A673 (cell line): ENCODE results near the gene PLCG1. TPM values are rescaled to one million over a fixed set of nuclear protein-coding genes. Genes with fewer than 3 reads are reported as not detected.

ENCODE experiments used
- BruUV-seq: library from RNA; stranded (reverse); fragments of 400-500 nt; replicated peaks from 2 replicates; lab custom pipeline; 2021; lab: Mats Ljungman, UMichigan
- CTCF ChIA-PET: fragments of 300-600 bp; sonication (Branson Sonifier 250); formaldehyde crosslinking; loops from one replicate; lab custom pipeline; 2022; ENCODE audit warnings: antibody characterized with exemption; lab: Charles Lee
- POLR2A ChIA-PET: fragments of 300-600 bp; sonication (Branson Sonifier 250); formaldehyde crosslinking; loops from one replicate; lab custom pipeline; 2022; ENCODE audit warnings: antibody characterized with exemption; ENCODE audit not compliant: low non-redundant PET; lab: Charles Lee
- DNase-seq: peaks from one replicate; pipeline ENCODE4 v3.0.0-alpha.2; 2015; ENCODE audit warnings: low spot score
- H3K27ac ChIP-seq: fragments of 200-600 bp; sonication (generic); 2 replicates; pipeline ENCODE4 v1.5.1; 2016; ENCODE audit warnings: mixed run types, low read depth, mild to moderate bottlenecking, mixed read lengths, antibody characterized with exemption, low read length; ENCODE audit not compliant: poor library complexity, severe bottlenecking
- H3K27me3 ChIP-seq: fragments of 200-600 bp; sonication (generic); replicated peaks from 2 replicates; pipeline ENCODE4 v1.6.1; 2017; ENCODE audit warnings: mixed run types, low read depth, mild to moderate bottlenecking, mixed read lengths, antibody characterized with exemption, low read length; ENCODE audit not compliant: insufficient read depth, poor library complexity
- H3K36me3 ChIP-seq: fragments of 200-600 bp; sonication (generic); 2 replicates; pipeline ENCODE4 v1.6.1; 2016; ENCODE audit warnings: mixed run types, mild to moderate bottlenecking, mixed read lengths, antibody characterized with exemption, low read length; ENCODE audit not compliant: insufficient read depth, poor library complexity, severe bottlenecking
- H3K4me1 ChIP-seq: fragments of 200-600 bp; sonication (generic); 2 replicates; pipeline ENCODE4 v1.6.1; 2017; ENCODE audit warnings: mixed run types, mild to moderate bottlenecking, mixed read lengths, antibody characterized with exemption, low read length; ENCODE audit not compliant: insufficient read depth, poor library complexity, severe bottlenecking
- H3K4me3 ChIP-seq: fragments of 200-600 bp; sonication (generic); 2 replicates; pipeline ENCODE4 v1.5.1; 2016; ENCODE audit warnings: low read depth, mixed run types, mild to moderate bottlenecking, mixed read lengths, low read length; ENCODE audit not compliant: poor library complexity, severe bottlenecking
- H3K9me3 ChIP-seq: fragments of 200-600 bp; sonication (generic); 2 replicates; pipeline ENCODE4 v1.6.1; 2016; ENCODE audit warnings: mixed run types, low read depth, mild to moderate bottlenecking, mixed read lengths, antibody characterized with exemption, low read length; ENCODE audit not compliant: poor library complexity, severe bottlenecking
- CTCF ChIP-seq: fragments of 300-800, 200-600 bp; sonication (generic); conservative IDR thresholded peaks from 2 replicates; pipeline ENCODE4 v1.5.1; 2017; ENCODE audit warnings: low read depth, mild to moderate bottlenecking, antibody characterized with exemption, low read length, moderate library complexity, mixed read lengths
- EZH2 ChIP-seq: fragments of 200-600 bp; sonication (generic); IDR thresholded peaks from 2 replicates; pipeline ENCODE4 v1.6.1; 2017; ENCODE audit warnings: borderline replicate concordance, low read depth, mild to moderate bottlenecking, mixed read lengths, antibody characterized with exemption, low read length; ENCODE audit not compliant: poor library complexity, severe bottlenecking
- intact Hi-C: fragments of 100-400 bp; cut with micrococcal nuclease; formaldehyde crosslinking; loops from one replicate; pipeline ENCODE4 v1.10.0; 2022; ENCODE audit not compliant: unreplicated experiment
- total RNA-seq: library from RNA; stranded (reverse); gene quantifications from 2 replicates; pipeline ENCODE4 v1.2.3, GENCODE V29; 2021

Gene PLCG1
- total RNA-seq, 1 experiment from 2014 or later: 146 TPM

GRCh38 chr20:41169791-41170351 is 32.5 kb downstream of the PLCG1 start:
- ChIA-PET POLR2A (no interaction called here), CTCF (interaction anchor here (0.5 to 1.0 kb wide), 2 partner anchors 63 to 188 kb away, joined by 3 to 5 read pairs; no protein-coding TSS in a partner anchor)
- Histone ChIP-seq H3K27ac (no peak overlapping the region), H3K27me3 (no peaks in the 10 kb centered on the region), H3K36me3 (peaks cover 82% of the 10 kb centered on the region), H3K9me3 (no peaks in the 10 kb centered on the region), H3K4me1 (no peaks in the 10 kb centered on the region), H3K4me3 (no peak overlapping the region)
- TF ChIP-seq EZH2 (no peak), CTCF (no peak)
- no peak for DNase-seq
- intact Hi-C loops: no loop called here
- BruUV-seq: no TSS peak

- no peak overlapping the region for H3K4me3 ChIP-seq
- BruUV-seq: no TSS peak
- TF ChIP-seq CTCF: no peak
- TF ChIP-seq EZH2: no peak
- H3K27ac ChIP-seq: no peak overlapping the region
- intact Hi-C loops: no loop called here
- H3K4me1 ChIP-seq: no peaks in the 10 kb centered on the region
- no peak for DNase-seq
- H3K36me3 ChIP-seq: peaks cover 79% of the 10 kb centered on the region
- H3K27me3 ChIP-seq: no peaks in the 10 kb centered on the region
- no peaks in the 10 kb centered on the region for H3K9me3 ChIP-seq
- ChIA-PET POLR2A (no interaction called here), CTCF (interaction anchor here (0.5 to 1.0 kb wide), 2 partner anchors 62 to 188 kb away, joined by 3 to 5 read pairs; no protein-coding TSS in a partner anchor)
Measured at GRCh38 chr20:41170386-41171105, 33.2 kb downstream of the PLCG1 start.

- intact Hi-C loops: no loop called here
- ChIA-PET POLR2A (no interaction called here), CTCF (interaction anchor here (0.9 kb wide), 1 partner anchor 169 kb away, joined by 8 read pairs; the partner anchor contains the start of gene LPIN3)
- H3K4me3 ChIP-seq: no peak overlapping the region
- TF ChIP-seq EZH2: no peak
- no peak for TF ChIP-seq CTCF
- no peaks in the 10 kb centered on the region for H3K27me3 ChIP-seq
- H3K4me1 ChIP-seq: no peaks in the 10 kb centered on the region
- BruUV-seq: no TSS peak
- peaks cover 79% of the 10 kb centered on the region for H3K36me3 ChIP-seq
- no peak for DNase-seq
- no peaks in the 10 kb centered on the region for H3K9me3 ChIP-seq
- no peak overlapping the region for H3K27ac ChIP-seq
Measured at GRCh38 chr20:41171736-41172295, 34.5 kb downstream of the PLCG1 start.
